HEK293 (cell line): ENCODE measurements around the gene BTN2A1.
A peak's percentile ranks its signal among the peaks of the same experiment; 100 is the strongest.

Experiments
- CTCF ChIA-PET: fragments of 350-600 bp; formaldehyde crosslinking; extraction: SDS; loops from one replicate; lab custom pipeline; 2021; ENCODE audit warnings: antibody characterized with exemption; lab: Yijun Ruan, JAX
- POLR2A ChIA-PET: fragments of 300-600 bp; formaldehyde crosslinking; extraction: SDS; loops from one replicate; lab custom pipeline; 2020; ENCODE audit warnings: antibody characterized with exemption, inconsistent platforms; lab: Yijun Ruan, JAX
- H3K27ac ChIP-seq: fragments of 200-500 bp; sonication (Bioruptor generic); 2 replicates; pipeline ENCODE4 v1.5.1; 2014; ENCODE audit warnings: low read depth, low read length, control low read depth, inconsistent platforms; ENCODE audit errors: extremely low read depth
- H3K36me3 ChIP-seq, 2 experiments: fragments of 200-500 bp in 1 of 2; sonication (Bioruptor generic) in 1 of 2; 1 replicate in 1 of 2; 2 replicates in 1 of 2; pipeline ENCODE4 v1.5.1; 2014 to 2017; ENCODE audit warnings: inconsistent platforms in 2 of 2, low read length in 2 of 2; ENCODE audit not compliant: control insufficient read depth in 2 of 2, insufficient read depth in 1 of 2
- H3K4me1 ChIP-seq: fragments of 200-500 bp; sonication (Bioruptor generic); 2 replicates; pipeline ENCODE4 v1.5.1; 2014; ENCODE audit warnings: mild to moderate bottlenecking, low read length, inconsistent platforms; ENCODE audit not compliant: control insufficient read depth, insufficient read depth
- H3K4me3 ChIP-seq: 2 replicates; pipeline ENCODE4 v1.5.1; 2011; ENCODE audit warnings: low read depth, mild to moderate bottlenecking, control low read depth, low read length, moderate library complexity
- H3K9me3 ChIP-seq: fragments of 200-500 bp; sonication (Bioruptor generic); 2 replicates; pipeline ENCODE4 v1.5.1; 2014; ENCODE audit warnings: low read depth, low read length, inconsistent platforms; ENCODE audit not compliant: control insufficient read depth, insufficient read depth
- KLF10 ChIP-seq: fragments of 450-650 bp; IDR thresholded peaks from 2 replicates; pipeline ENCODE4 v1.5.1; 2018; ENCODE audit warnings: missing biosample characterization, mild to moderate bottlenecking, missing genetic modification characterization
- MEIS1 ChIP-seq: sonication (generic); formaldehyde crosslinking; IDR thresholded peaks from 2 replicates; pipeline ENCODE4 v1.8.1; 2022; ENCODE audit warnings: missing genetic modification reagents, mild to moderate bottlenecking, borderline replicate concordance
- PBX3 ChIP-seq: sonication (generic); formaldehyde crosslinking; IDR thresholded peaks from 2 replicates; pipeline ENCODE4 v1.8.1; 2022; ENCODE audit warnings: mild to moderate bottlenecking, moderate library complexity, missing genetic modification reagents
- PRDM10 ChIP-seq: fragments of 450-650 bp; formaldehyde crosslinking; IDR thresholded peaks from 2 replicates; pipeline ENCODE4 v1.5.1; 2016; ENCODE audit warnings: missing biosample characterization, missing genetic modification characterization
- SP2 ChIP-seq: fragments of 450-650 bp; formaldehyde crosslinking; IDR thresholded peaks from 2 replicates; pipeline ENCODE4 v1.5.1; 2016; ENCODE audit warnings: missing biosample characterization, missing genetic modification characterization
- ZBTB11 ChIP-seq: fragments of 450-650 bp; formaldehyde crosslinking; conservative IDR thresholded peaks from 2 replicates; pipeline ENCODE4 v1.5.1; 2016; ENCODE audit warnings: low read depth, missing biosample characterization, missing genetic modification characterization
- ZFP3 ChIP-seq: fragments of 450-650 bp; formaldehyde crosslinking; IDR thresholded peaks from 2 replicates; pipeline ENCODE4 v1.5.1; 2016; ENCODE audit warnings: low read depth, missing biosample characterization, missing genetic modification characterization
- ZNF10 ChIP-seq: fragments of 450-650 bp; formaldehyde crosslinking; IDR thresholded peaks from 2 replicates; pipeline ENCODE4 v1.5.1; 2017; ENCODE audit warnings: missing biosample characterization, missing genetic modification characterization
- ZNF202 ChIP-seq: fragments of 450-650 bp; formaldehyde crosslinking; IDR thresholded peaks from 2 replicates; pipeline ENCODE4 v1.5.1; 2016; ENCODE audit warnings: missing biosample characterization, missing genetic modification characterization, borderline replicate concordance
- ZNF24 ChIP-seq: fragments of 450-650 bp; formaldehyde crosslinking; IDR thresholded peaks from 2 replicates; pipeline ENCODE4 v1.5.1; 2016; ENCODE audit warnings: missing biosample characterization, missing genetic modification characterization
- ZNF280D ChIP-seq: fragments of 450-650 bp; formaldehyde crosslinking; IDR thresholded peaks from 2 replicates; pipeline ENCODE4 v1.5.1; 2016; ENCODE audit warnings: missing biosample characterization, missing genetic modification characterization
- ZNF335 ChIP-seq: fragments of 450-650 bp; formaldehyde crosslinking; conservative IDR thresholded peaks from 2 replicates; pipeline ENCODE4 v1.5.1; 2016; ENCODE audit warnings: missing biosample characterization, missing genetic modification characterization
- ZNF518A ChIP-seq: fragments of 450-650 bp; formaldehyde crosslinking; conservative IDR thresholded peaks from 2 replicates; pipeline ENCODE4 v1.5.1; 2016; ENCODE audit warnings: low read depth, missing biosample characterization, missing genetic modification characterization
- ZNF549 ChIP-seq: fragments of 450-650 bp; IDR thresholded peaks from 2 replicates; pipeline ENCODE4 v1.5.1; 2018; ENCODE audit warnings: missing biosample characterization, missing genetic modification characterization, mild to moderate bottlenecking, inconsistent platforms, moderate library complexity
- ZNF621 ChIP-seq: fragments of 450-650 bp; formaldehyde crosslinking; IDR thresholded peaks from 2 replicates; pipeline ENCODE4 v1.5.1; 2017; ENCODE audit warnings: missing biosample characterization, missing genetic modification characterization
- ZNF660 ChIP-seq: fragments of 450-650 bp; IDR thresholded peaks from 2 replicates; pipeline ENCODE4 v1.5.1; 2018; ENCODE audit warnings: missing biosample characterization, mild to moderate bottlenecking, missing genetic modification characterization
- ZNF707 ChIP-seq: fragments of 450-650 bp; formaldehyde crosslinking; IDR thresholded peaks from 2 replicates; pipeline ENCODE4 v1.5.1; 2016; ENCODE audit warnings: missing biosample characterization, missing genetic modification characterization
- ZSCAN30 ChIP-seq: fragments of 450-650 bp; IDR thresholded peaks from 2 replicates; pipeline ENCODE4 v1.5.1; 2018; ENCODE audit warnings: missing biosample characterization, mild to moderate bottlenecking, missing genetic modification characterization, moderate library complexity

Gene BTN2A1

GRCh38 chr6:26473758-26474438, 16.1 kb downstream of the BTN2A1 start (continued):
- TF ChIP-seq ZBTB11 (no peak), ZNF707 (tag by site-specific recombination) (no peak), KLF10 (tag by site-specific recombination) (peak; percentile 18; the same call in 1 of the 2 replicates), ZNF280D (tag by site-specific recombination) (no peak), ZNF549 (tag by site-specific recombination) (0 out of 2 replicates have a peak, but pooled peaks have one; percentile 57), MEIS1 (no peak), ZSCAN30 (tag by site-specific recombination) (0 out of 2 replicates have a peak, but pooled peaks have one; percentile 21), ZNF335 (tag by site-specific recombination) (peak; percentile 58; the same call in 1 of the 2 replicates), SP2 (tag by site-specific recombination) (peak; percentile 71)

GRCh38 chr6:26474439-26474881, 16.7 kb downstream of the BTN2A1 start:
- Histone ChIP-seq H3K4me3 (peak overlapping the region; percentile 45), H3K36me3 (no peaks in the 10 kb centered on the region), H3K9me3 (no peaks in the 10 kb centered on the region), H3K27ac (peak overlapping the region; percentile 76), H3K4me1 (peaks cover 8% of the 10 kb centered on the region)
- POLR2A ChIA-PET, result interaction anchor here (0.9 to 1.9 kb wide), 12 partner anchors 10 to 258 kb away, joined by 3 to 14 read pairs (median 4); partner anchors contain the start of genes BTN2A1 and HMGN4
- CTCF ChIA-PET, result interaction anchor here (0.6 to 1.5 kb wide), 5 partner anchors 10 to 133 kb away, joined by 3 to 8 read pairs (median 5); no protein-coding TSS in a partner anchor
- TF ChIP-seq PBX3 (CRISPR knock-in tag) (no peak), ZFP3 (tag by site-specific recombination) (no peak), PRDM10 (tag by site-specific recombination) (peak; percentile 9; the same call in 1 of the 2 replicates), ZNF621 (tag by site-specific recombination) (no peak), ZNF10 (tag by site-specific recombination) (0 out of 2 replicates have a peak, but pooled peaks have one; percentile 11), ZNF24 (tag by site-specific recombination) (no peak), ZNF202 (tag by site-specific recombination) (no peak), ZNF660 (tag by site-specific recombination) (peak; percentile 75; the same call in 1 of the 2 replicates), ZNF518A (0 out of 2 replicates have a peak, but pooled peaks have one; percentile 3)
